Putamen (tissue), 1 donor: ENCODE results near the gene RBMS1.
A peak's percentile ranks its signal among the peaks of the same experiment; 100 is the strongest.

Experiments
- DNase-seq: peaks from one replicate; pipeline ENCODE4 v3.0.0-alpha.2; 2016; ENCODE audit warnings: low spot score

RBMS1 gene

DNA sequence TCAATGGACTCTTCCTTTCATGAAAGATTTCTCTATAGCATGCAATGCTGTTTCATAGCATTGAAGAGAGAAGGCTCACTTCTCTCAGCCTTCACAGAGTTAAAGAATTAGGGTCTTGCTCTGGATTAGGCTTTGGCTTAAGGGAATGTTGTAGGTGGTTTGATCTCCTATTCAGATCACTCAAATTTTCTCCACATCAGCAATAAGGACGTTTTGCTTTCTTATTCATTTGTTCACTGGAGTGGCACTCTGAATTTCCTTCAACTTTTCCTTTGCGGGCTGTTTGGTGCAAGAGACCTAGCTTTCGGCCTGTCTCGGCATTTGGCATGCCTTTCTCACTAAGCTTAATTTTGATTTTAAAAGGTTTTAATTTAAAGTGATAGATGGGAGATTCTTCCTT, 131.6 kb downstream of the RBMS1 start:
- DNase-seq, result no peak

DNA sequence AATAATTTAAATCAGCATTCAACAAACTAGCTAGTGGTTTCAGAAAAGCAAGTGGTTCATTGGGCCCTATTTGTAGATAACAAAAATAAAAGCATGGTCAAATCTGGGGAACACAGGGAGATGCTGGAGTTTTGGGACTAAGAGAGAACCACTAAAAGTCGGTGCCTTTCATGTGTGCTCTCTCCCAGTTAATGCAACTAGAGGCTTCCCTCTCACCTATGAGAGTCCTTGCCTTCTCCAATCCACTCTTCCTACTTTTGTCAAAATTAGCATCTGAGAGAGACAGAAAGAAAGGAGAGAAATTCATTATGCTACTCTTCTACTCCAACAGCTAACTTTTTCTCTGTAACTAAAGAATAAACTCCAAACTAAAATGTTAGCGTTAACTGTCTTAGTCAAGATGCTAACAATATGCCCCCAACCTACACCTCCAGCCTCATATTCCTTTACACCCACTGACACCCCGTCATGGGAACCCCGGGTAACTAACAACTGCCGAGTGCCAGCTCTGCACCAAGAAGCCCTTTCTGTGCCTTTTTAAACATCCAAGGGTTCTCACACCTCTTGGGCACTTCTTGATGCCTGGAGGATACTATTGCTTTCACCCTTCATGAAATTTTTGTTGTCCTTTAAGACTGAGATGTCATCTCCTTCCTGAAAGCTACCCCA, 133.4 kb downstream of the RBMS1 start:
- no peak for DNase-seq

DNA sequence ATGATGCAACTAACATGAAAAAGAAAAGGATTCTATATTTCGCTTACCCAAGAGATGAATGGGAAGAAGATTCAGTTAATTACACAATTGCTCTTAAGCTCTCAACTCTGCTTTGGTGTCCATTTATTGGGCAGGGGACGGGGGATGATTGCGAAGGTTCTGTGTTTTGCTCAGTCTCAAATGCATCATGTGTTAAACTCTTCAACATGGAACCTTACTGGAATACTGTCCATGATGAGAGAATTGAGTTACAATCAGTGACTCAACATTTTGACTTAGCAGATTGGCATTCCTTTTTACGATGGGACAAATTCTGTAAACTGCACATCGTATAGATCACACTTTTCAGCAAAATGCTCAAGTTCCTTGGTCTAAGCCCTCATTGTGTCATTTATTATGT, 135.6 kb downstream of the RBMS1 start:
- no peak for DNase-seq

DNA sequence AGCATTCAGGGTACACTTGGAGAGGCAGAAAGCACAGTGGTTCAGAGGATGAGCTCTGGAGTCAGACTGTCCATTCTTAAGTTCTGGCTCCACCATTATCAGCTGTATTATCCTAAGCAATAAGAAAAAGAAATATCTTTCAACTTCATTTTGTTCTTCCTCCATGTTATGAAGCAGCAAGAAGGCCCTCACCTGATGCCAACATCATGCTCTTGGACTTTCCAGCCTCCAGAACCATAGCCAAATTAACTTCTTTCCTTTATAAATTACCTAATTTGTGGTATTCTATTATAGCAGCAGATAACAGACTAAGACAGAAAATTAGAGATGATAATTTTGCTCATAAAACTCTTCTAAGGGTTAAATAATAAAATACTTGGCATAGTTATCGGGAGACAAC, 137.1 kb downstream of the RBMS1 start:
- no peak for DNase-seq

DNA sequence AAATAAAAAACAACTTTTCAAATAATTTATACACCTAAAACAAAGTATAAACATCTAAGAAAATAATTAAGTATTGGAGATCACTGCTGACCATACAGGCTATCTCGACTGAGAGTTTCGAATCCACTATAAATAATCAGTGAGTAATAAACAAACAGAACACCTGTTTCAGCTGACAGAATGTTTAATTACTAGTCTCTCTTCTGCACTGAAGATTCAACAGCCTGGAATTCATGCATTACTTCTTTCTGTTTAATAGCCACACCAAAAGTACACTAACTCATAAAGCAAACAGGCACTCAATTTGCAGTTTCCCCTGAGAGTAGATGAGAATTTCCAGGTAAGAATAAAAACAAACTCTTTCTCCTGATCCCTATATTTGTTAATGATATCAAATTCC, 138.5 kb downstream of the RBMS1 start:
- DNase-seq, result no peak

DNA sequence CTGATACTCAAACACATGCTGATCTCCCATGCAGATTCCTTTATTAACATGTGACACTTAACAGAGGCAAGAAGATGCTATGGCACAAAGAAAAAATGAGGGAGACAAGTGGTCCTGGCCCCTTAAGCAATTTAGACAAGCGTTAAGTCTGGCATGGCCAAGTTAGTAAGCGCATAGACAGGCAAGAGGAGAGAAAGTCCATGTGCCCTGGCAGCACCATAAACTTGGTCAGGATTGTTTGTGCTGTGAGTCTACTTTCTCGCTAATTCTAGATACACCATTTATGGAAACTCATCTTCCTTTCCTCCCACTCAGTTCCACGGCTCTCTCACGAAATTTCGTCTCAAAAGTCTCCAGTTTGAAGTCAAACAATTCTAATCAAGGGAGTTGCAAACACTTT, 138.9 kb downstream of the RBMS1 start:
- no peak for DNase-seq

DNA sequence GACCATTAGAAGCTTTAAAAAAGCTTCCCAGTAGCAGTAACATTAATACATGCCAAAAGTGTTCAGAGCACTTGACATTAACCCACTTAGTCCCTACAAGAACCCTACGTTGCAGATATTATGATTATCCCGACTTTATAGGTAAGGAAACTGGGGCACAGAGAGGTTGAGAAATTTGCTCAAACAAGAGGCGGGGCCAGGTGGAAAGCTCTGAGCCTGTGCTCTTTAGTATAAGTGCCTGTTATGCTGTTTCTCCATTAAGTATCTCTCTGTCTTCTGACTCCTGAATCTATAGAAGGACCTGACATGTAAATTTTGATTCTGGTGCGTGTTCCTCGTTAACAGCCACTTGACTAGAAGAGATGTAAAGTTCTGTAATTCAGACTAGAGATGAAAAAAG, 139.8 kb downstream of the RBMS1 start:
- no peak for DNase-seq

DNA sequence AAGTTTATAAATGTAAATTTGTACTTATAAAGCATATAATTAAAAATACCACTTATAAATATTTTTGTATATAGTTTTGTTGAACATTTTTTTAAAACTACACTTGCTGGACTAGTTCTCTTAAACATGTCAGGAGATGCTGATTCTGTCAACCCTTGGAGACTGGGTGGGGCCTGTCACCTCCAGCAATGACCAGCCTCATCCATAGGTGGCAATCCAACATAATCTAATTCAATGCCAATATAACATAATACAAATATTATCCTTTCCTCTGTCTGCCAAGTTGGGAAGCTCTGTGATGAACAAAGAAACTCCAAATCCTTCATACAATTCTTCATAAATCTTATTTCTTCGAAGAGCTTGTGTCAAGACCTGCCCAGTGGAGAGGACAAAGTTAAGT, 140.4 kb downstream of the RBMS1 start:
- no peak for DNase-seq

DNA sequence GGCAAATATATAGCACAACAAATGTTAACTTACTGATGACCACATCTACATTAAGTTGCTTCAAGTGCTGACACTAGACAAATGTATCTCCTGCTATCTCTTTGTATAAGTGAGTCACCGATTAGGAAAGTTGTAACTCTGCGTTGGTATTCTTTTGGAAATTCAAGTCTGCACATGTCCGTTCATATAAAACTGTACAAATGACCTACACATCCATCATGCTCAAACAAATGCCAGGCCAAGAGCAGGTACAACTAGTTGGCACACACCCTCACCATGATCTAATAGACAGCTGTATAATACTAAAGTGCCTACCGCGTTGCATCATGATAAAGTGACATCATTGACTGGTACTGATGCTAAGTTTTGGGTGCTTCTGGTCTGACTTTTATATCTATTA, 141.1 kb downstream of the RBMS1 start:
- DNase-seq, result no peak

DNA sequence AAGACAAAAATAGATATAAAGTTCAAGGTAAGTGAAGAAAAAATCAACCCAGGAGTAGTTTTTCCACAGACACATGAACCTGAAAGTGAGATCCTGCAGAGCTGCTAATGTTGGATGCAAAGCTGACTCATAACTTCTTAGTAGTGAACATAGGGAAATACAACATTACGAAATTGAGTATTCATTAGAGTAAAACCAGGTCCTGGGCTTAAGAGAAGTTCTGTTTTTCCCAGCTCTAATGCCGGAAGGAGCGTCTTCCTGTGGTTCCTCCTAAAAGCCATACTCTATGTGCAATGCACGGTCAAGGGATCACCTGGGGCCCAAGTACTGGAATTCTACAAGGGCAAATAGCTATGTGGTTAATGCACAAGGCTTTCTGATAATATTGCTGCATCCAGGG, 141.7 kb downstream of the RBMS1 start:
- DNase-seq, result no peak

DNA sequence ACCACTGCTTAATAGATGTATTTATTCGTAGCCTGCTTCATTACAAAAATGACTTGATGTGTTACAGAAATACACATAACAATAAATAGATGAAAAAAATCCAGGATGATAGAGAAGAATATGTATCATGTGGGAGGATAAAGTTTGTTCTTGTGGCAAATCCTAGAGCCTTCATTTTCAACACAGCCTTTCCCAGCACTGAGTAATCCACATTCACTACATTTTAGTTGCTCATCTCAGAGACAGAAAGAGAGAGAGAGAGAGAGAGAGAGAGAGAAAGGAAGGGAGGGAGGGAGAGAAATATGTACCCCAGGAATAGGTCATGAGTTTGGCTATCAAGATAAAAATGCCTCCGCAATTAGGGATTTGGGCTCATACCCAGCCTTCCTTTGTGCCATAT, 144.3 kb downstream of the RBMS1 start:
- DNase-seq, result no peak

DNA sequence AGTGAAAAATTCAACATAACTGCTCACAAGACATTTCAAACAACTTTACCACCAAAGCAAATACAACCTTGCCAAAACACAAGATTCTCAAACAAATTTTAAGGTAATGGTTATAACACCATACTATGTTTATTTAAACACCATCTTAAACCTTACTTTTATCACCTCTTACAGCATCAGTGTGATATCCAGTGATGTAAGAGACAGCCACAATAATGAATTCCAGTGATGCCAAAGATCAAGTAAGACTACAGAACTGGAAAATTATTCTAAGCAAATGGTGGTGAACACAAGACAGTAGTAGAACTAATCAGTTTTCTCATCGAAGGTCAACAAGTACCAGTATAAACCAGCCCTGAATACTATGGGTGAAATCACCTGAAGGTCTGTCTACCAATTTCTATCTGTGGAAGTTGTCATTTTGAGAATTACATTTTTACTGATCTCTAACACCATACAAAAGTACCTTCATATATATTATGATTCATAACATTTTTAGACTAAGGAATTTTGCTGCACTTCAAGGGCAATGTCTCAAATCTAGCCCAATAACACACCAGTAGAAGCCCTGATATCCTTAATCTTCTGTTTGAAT, 146.2 kb downstream of the RBMS1 start:
- no peak for DNase-seq

DNA sequence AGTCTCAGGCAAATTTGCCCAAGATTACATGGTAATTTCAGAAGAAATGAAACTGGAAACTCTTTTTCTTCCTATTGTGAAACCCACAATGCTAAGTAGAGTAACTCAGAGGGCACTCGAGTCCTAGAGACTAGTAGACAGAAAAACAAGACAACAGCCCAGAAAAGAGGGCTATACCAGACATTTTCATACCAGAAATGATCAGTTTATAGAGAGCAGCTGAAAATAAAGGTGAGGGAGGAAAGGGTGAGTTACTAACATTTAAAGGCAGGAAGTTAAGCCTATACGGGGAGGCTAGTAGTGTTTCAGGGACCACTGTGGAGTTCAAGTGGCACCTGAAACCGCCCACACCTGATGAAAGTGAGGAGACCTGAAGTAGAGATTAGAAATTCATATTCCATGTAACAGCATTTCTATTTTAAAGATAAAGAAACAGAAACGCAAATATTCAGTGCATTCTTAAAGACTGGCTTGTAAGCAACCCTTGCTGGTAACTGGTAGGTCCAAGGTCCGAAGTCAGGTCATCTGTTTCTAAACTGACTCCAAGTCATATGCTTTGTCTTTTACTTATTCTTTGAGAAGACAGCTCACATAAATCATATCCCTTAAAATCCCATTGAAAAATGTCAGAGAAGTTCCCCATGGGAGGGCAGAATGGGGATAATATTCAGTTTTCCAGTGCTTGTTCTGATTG, 148.4 kb downstream of the RBMS1 start:
- no peak for DNase-seq

DNA sequence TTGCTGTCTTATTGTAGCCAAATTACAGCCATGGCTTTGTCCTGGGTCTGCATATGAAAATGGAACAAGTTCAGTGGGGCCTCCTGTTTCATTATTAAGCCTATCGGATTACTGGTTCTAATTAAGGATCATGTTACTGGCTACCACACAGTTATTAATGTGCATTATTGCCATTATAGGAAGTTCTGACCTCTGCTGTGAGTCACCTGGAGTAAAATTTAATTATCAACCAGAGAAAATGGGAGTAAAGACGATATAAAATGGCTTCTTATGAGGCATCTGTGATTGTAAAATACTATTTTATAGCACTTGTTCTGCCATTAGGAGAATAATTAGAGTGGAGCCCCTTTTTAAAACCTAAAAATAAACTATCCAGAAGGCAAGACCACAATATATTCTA, 150.2 kb downstream of the RBMS1 start:
- no peak for DNase-seq

DNA sequence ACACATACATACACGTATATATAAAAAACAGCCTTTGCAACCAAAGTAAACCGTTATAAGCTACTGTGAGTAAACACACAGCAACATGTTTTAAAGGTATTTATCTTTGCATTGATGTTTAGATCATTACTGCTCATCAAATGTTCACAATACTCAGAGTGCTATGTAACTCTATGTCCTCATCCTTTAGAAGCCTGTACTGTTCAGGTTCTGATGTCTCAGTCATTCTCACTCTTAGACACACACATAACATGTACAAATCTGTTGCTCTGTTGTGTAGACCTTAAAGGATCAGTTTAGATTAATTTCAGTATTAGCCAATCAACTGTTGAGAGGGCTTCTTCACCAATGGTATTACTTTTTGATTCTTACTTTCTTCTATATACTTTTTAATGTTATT, 153.9 kb downstream of the RBMS1 start:
- DNase-seq, result no peak

DNA sequence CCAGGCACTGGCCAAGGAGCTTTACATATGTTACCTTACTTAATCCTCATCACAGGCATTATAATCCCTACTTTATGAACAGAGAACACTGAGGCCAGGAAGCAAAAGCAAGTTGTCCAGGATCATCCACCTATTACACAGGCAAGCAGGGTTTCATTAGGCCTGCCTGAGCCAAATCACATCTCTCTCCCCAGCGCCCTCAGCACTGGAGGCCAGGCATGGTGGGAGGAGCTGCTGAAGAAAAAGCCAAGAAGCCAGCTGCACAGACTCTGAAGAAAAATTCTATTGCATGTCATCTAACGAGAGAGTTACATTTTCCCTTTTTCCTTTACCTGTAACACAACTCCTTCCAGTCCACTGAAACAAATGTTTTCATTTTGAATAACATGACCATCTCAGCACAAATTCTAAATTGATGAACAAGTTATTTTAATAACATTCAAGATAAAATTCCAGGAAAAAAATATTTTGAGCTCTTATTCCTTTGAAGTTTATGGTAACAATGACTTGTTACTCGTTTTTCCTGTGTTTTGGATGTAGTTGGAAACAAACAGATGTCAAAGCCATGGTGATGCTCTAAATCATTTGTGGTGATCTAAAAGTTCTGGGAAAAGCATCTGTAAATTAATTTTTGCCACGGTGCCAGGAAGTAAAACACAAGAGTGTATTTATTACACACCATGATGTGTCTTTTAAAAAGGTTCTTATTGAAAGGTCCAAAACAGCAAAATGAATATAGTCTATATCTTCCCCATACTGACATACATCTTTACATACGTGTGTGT, 154.5 kb downstream of the RBMS1 start:
- no peak for DNase-seq

DNA sequence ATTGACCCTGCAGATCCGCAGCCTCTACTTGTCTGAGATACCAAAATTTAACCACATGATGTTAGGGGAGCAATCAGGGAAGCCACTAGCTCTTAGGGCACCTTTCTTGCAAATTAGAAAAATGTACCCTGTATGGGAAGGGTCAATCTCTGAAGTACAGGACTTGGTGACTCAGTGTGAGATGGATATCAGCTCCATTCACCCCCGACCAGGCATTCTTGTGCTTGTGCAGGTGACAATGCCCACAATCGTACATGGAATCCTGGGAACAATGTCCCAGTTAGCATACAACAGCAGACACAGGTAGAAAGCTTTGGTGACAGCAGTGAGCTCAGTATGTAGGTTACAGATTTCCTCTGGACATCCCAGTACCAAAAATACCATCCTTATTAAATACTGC, 155.9 kb downstream of the RBMS1 start:
- DNase-seq, result no peak

DNA sequence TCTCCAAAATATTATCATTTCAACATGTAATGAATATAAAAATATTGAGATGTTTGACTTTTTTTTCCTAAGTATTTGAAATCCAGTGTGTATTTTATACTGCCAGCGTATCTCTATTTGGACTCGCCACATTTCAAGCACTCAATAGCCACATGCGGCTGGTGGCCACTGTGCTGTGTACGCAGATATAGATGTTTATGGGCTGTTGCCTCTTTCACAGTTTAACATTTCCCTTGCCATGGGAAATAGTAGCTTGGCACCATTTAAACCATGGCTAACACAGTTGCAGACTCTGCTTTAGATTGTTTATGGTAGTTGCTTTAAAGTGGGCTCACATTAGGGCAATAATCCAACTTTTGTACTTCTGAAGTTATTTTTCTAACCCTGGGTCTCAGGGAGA, 157.0 kb downstream of the RBMS1 start:
- no peak for DNase-seq

DNA sequence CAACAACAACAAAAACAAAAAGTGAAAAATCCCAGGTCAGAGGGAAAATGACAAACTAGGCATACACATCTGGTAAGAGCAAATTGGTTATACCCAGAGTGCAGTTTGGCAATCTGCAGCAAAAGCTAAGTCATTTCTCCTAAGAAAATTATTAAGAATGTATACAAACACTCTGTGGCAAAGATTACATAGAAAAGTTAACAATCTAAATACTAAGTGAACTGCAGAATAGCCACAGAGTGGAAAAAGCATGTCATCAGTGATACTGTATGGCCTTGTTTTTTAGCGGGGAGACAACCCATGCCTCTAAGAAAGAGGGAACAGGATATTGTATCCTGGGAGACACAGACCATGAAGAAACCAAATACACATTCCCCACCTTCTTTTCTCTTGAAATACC, 157.5 kb downstream of the RBMS1 start:
- DNase-seq, result no peak

DNA sequence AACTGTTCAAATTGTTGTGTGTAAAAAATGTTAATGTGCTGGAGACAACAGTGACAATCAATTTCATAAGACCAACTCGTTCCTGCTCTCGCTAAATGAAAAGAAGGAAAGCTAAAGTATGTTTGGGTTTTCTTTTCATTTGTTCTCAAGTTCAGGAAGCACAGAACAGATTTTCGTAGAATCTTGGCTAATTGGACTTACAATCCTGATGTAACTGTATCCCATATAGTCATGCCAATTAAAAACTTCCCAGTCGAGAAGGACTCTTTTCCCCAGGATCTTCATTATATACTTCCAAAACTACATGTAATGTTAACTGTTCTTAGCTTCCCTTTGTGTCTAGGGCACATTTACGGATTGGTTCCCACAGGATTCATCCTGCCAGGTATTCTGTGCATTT, 158.2 kb downstream of the RBMS1 start:
- no peak for DNase-seq

DNA sequence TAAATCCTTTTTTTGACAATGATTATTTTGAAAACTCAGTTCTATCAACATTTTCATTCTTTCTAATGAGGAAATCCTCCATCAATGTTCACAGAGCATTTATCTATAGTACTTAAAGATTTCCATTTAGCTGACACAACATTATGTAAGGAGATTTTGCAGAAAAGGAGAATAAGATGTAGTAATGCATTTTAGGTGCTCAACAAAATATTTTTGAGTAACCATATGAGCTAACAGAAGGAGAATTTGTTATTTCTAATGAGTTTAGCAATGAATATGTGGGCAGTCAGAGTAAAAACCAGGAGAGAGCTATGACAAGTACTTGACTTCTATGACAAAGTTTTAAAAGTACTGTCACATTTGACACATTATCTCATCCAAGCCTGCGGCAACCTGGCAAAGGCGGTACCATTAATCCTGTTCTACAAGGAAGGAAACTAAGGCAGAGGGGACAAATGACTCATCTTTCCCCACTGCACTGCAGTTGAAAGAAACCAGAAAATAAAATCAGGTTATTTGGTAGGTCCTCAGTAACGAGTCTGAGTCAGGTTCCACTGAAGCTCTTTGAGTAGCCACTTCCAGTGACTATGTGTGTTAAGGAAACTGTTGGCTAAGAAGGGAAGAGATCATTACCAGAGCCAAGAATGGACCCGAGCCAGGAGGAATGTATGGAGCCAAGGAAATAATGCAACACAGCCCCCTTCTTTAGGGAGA, 159.4 kb downstream of the RBMS1 start:
- DNase-seq, result peak; percentile 47

DNA sequence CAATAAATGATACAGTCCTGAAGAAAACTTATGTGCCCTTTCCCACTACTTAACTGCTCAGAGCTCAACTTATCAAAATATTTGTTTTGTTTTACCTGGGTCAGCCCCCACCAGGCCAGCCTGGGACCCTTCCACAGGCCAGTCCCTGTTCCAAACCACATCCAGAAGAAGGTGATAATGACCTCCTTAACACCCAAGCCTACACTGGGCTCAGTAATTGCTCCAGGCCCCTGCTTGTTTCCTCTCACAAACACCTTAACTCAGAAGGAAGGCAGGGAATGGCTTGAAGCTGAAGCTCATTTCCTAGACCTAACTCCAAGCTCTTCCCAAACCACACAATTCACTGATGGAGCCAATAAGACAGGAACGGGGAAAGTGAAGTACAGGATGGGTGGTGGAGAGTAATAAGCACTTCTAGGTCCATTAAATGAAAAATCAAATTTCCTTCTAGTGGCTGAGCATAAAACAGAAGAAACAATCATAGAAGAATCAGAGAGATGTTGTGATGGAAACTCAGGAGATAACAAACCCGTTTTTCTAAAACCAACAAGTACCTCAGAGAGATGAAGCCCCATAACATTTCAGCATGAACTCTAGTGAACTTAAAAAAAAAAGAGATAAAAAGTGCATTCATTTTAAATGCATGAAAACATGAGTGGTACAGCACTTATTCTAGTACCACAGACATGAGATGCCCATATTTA, 160.1 kb downstream of the RBMS1 start:
- DNase-seq, result no peak
